ENCODE results near the gene ECT2. TPM values are rescaled to one million over a fixed set of nuclear protein-coding genes. Genes with fewer than 3 reads are reported as not detected.

ECT2 gene
- total RNA-seq, 4 donors from 2014 or later = 4.1 to 23.3 (median 13.2) TPM

DNA sequence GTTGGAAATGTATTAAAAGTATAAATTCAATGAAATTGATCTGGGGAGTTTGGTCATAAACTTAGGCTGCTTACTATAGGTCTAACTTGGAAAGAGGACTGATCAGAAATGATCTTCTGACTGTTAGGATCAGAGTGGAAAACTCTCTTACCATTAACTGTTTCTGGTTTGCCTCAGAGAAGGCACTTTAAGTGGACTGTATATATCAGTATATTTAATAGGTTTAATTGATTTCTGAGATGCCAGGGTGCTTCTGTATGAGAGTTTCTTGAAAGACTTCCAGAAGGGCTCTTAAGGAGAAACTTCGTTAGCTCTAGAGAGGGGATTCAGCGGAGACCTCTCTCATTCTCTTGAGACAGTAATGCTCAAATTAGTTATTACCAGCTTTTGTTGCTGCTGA, 36.5 kb downstream of the ECT2 start:
- Histone ChIP-seq H3K4me1 (no peaks in the 10 kb centered on the region), H3K36me3 (peaks cover 0 to 16% (median 5%) of the 10 kb centered on the region in 4 donors), H3K27ac (no peak overlapping the region), H3K9me3 (no peaks in the 10 kb centered on the region), H3K4me3 (no peak overlapping the region), H3K27me3 (no peaks in the 10 kb centered on the region)
- no peak for DNase-seq
- intact Hi-C loops (cut with DNase I; ENCODE audit: low total_unique reads) (no loop called here), in situ Hi-C loops (cut with MboI; ENCODE audit: low pct_ligation_motif_present in 1 of 4, low pct_unique_long_range_greater_than_20kb in 1 of 4, low sequenced_read_pairs in 3 of 4) (no loop called here)
- TF ChIP-seq POLR2A (IDR thresholded peaks at IDR 0.05) = no peak
- 95 to 100% methylated on average over 2 of the region's 2 CpGs for WGBS, 2 donors (ENCODE audit: low coverage in 1 of 2)

DNA sequence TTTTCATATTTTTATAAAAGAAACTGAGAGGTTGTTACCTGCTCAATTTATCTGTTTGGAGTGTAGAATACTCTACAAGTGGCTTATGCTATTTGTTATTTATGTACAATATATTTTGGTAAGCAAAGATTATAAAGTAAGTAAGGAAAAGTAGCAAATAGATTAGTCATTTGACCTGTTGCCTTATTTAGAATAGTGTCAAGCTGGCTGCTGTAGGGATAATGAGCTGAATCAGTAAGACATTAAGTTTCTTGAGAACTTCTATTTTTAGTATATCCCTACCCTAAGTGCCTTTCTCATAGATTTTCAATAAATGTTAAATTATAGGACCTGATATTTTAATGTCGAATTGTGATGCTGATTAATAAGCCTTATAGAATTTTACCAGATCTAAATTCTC, 37.2 kb downstream of the ECT2 start:
- 95 to 100% methylated on average over 1 of the region's 1 CpG for WGBS, 2 donors (ENCODE audit: low coverage in 1 of 2)
- Histone ChIP-seq H3K36me3 (peaks cover 0 to 16% (median 7%) of the 10 kb centered on the region in 4 donors), H3K4me3 (no peak overlapping the region), H3K27me3 (no peaks in the 10 kb centered on the region), H3K27ac (no peak overlapping the region), H3K4me1 (no peaks in the 10 kb centered on the region), H3K9me3 (no peaks in the 10 kb centered on the region)
- intact Hi-C loops (cut with DNase I; ENCODE audit: low total_unique reads) (no loop called here), in situ Hi-C loops (cut with MboI; ENCODE audit: low pct_ligation_motif_present in 1 of 4, low pct_unique_long_range_greater_than_20kb in 1 of 4, low sequenced_read_pairs in 3 of 4) (no loop called here)
- TF ChIP-seq POLR2A (IDR thresholded peaks at IDR 0.05) (no peak), POLR2AphosphoS5 (IDR thresholded peaks at IDR 0.05) (no peak), EP300 (IDR thresholded peaks at IDR 0.05; ENCODE audit: low read depth) (no peak)
- TF ChIP-seq, protein P1, sequence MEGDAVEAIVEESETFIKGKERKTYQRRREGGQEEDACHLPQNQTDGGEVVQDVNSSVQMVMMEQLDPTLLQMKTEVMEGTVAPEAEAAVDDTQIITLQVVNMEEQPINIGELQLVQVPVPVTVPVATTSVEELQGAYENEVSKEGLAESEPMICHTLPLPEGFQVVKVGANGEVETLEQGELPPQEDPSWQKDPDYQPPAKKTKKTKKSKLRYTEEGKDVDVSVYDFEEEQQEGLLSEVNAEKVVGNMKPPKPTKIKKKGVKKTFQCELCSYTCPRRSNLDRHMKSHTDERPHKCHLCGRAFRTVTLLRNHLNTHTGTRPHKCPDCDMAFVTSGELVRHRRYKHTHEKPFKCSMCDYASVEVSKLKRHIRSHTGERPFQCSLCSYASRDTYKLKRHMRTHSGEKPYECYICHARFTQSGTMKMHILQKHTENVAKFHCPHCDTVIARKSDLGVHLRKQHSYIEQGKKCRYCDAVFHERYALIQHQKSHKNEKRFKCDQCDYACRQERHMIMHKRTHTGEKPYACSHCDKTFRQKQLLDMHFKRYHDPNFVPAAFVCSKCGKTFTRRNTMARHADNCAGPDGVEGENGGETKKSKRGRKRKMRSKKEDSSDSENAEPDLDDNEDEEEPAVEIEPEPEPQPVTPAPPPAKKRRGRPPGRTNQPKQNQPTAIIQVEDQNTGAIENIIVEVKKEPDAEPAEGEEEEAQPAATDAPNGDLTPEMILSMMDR (IDR thresholded peaks at IDR 0.05) = no peak
- no peak for DNase-seq

DNA sequence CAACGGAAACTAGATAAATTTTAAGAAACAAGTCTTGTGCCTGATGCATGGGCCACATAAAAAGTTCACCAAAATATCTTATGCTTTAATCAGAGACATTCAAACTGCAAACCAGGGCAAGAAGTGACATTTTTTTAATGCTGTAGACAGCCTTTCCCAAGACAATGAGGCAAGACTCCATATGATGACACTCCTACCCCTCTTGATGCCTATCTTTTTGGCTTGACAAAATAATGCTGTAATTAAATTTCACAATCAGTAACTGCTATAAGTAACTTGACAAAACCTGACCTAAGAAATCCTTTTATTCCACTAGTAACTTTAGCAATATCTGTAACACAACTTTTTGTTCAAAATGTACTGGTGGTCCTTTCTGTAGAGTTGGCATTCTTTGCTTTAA, 48.7 kb downstream of the ECT2 start:
- peaks cover 0 to 8% (median 0%) of the 10 kb centered on the region in 4 donors for H3K36me3 ChIP-seq
- H3K4me1 ChIP-seq = no peaks in the 10 kb centered on the region
- no peaks in the 10 kb centered on the region for H3K9me3 ChIP-seq
- in situ Hi-C loops (cut with MboI; ENCODE audit: low pct_ligation_motif_present in 1 of 4, low pct_unique_long_range_greater_than_20kb in 1 of 4, low sequenced_read_pairs in 3 of 4) (no loop called here), intact Hi-C loops (cut with DNase I; ENCODE audit: low total_unique reads) (no loop called here)
- H3K27me3 ChIP-seq = no peaks in the 10 kb centered on the region
- no peak overlapping the region for H3K27ac ChIP-seq
- no peak for DNase-seq
- TF ChIP-seq EP300 (IDR thresholded peaks at IDR 0.05; ENCODE audit: low read depth) = no peak
- TF ChIP-seq, protein P1 (IDR thresholded peaks at IDR 0.05) = no peak
- TF ChIP-seq POLR2A (IDR thresholded peaks at IDR 0.05) = no peak
- no peak for TF ChIP-seq POLR2AphosphoS5 (IDR thresholded peaks at IDR 0.05)
- 84 to 91% methylated on average over 1 of the region's 1 CpG for WGBS, 2 donors (ENCODE audit: low coverage in 1 of 2)
- no peak overlapping the region for H3K4me3 ChIP-seq

DNA sequence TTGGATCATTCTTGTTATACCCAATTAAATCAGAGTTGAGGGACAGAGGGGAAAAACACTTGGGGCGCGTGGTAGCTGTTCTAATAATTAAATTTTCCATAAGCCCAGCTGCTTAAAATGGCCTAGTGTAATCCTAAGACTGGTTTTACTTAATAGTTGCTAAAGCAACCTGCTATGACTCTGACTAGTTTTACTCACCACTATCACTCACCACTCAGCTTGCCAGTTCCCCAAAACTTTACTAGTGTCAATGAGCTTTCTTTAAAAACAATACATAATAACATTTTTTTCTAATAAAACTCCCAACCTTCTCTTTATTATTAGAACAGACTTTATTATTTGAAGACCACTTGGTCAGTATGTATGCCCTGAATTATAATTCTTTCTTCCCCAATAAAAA, 49.6 kb downstream of the ECT2 start:
- Histone ChIP-seq H3K4me1 (no peaks in the 10 kb centered on the region), H3K27me3 (no peaks in the 10 kb centered on the region), H3K27ac (no peak overlapping the region), H3K9me3 (no peaks in the 10 kb centered on the region), H3K36me3 (peaks cover 0 to 9% (median 0%) of the 10 kb centered on the region in 4 donors), H3K4me3 (no peak overlapping the region)
- WGBS, 2 donors (ENCODE audit: low coverage in 1 of 2) = 89 to 100% methylated on average over 2 of the region's 2 CpGs
- intact Hi-C loops (cut with DNase I; ENCODE audit: low total_unique reads) = no loop called here
- in situ Hi-C loops (cut with MboI; ENCODE audit: low pct_ligation_motif_present in 1 of 4, low pct_unique_long_range_greater_than_20kb in 1 of 4, low sequenced_read_pairs in 3 of 4) = no loop called here
- no peak for TF ChIP-seq POLR2AphosphoS5 (IDR thresholded peaks at IDR 0.05)
- no peak for TF ChIP-seq EP300 (IDR thresholded peaks at IDR 0.05; ENCODE audit: low read depth)
- no peak for TF ChIP-seq POLR2A (IDR thresholded peaks at IDR 0.05)
- TF ChIP-seq, protein P1 (IDR thresholded peaks at IDR 0.05) = no peak
- no peak for DNase-seq

DNA sequence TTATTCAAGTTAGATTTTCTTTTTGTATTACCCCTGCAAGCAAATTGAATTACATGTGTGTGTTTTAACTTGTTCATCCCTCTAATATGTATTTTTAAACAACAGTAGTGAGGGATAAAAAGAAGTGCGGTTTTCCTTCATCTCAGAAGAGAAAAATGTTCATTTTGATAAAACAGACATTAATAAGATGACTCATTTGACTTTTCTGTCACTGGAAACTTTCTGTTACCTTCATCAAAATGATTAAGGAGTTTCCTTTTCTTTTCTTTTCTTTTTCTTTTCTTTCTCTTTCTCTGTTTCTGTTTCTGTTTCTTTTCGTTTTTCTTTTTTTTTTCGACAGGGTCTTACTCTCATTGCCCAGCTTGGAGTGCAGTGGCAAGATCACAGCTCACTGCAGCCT, 53.0 kb downstream of the ECT2 start:
- Histone ChIP-seq H3K27ac (no peak overlapping the region), H3K36me3 (peaks cover 0 to 9% (median 0%) of the 10 kb centered on the region in 4 donors), H3K4me3 (no peak overlapping the region), H3K9me3 (no peaks in the 10 kb centered on the region), H3K4me1 (no peaks in the 10 kb centered on the region), H3K27me3 (no peaks in the 10 kb centered on the region)
- TF ChIP-seq POLR2AphosphoS5 (IDR thresholded peaks at IDR 0.05) (no peak), POLR2A (IDR thresholded peaks at IDR 0.05) (no peak), EP300 (IDR thresholded peaks at IDR 0.05; ENCODE audit: low read depth) (no peak)
- TF ChIP-seq, protein P1 (IDR thresholded peaks at IDR 0.05) = no peak
- DNase-seq = no peak
- in situ Hi-C loops (cut with MboI; ENCODE audit: low pct_ligation_motif_present in 1 of 4, low pct_unique_long_range_greater_than_20kb in 1 of 4, low sequenced_read_pairs in 3 of 4) (no loop called here), intact Hi-C loops (cut with DNase I; ENCODE audit: low total_unique reads) (no loop called here)
- 74 to 94% methylated on average over 1 to 3 of the region's 3 CpGs for WGBS, 2 donors (ENCODE audit: low coverage in 1 of 2)

Data from transverse colon (tissue), 4 donors.